ENCODE measurements around the gene POLR3A. TPM values are rescaled to one million over a fixed set of nuclear protein-coding genes. Genes with fewer than 3 reads are reported as not detected.

The POLR3A gene
- total RNA-seq, 1 donor = 18.6 TPM

GRCh38 chr10:78035025-78035424 is 5.7 kb upstream of the POLR3A start:
- peak; percentile 62 for DNase-seq (ENCODE audit: low read depth)
- TF ChIP-seq, protein P1, sequence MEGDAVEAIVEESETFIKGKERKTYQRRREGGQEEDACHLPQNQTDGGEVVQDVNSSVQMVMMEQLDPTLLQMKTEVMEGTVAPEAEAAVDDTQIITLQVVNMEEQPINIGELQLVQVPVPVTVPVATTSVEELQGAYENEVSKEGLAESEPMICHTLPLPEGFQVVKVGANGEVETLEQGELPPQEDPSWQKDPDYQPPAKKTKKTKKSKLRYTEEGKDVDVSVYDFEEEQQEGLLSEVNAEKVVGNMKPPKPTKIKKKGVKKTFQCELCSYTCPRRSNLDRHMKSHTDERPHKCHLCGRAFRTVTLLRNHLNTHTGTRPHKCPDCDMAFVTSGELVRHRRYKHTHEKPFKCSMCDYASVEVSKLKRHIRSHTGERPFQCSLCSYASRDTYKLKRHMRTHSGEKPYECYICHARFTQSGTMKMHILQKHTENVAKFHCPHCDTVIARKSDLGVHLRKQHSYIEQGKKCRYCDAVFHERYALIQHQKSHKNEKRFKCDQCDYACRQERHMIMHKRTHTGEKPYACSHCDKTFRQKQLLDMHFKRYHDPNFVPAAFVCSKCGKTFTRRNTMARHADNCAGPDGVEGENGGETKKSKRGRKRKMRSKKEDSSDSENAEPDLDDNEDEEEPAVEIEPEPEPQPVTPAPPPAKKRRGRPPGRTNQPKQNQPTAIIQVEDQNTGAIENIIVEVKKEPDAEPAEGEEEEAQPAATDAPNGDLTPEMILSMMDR (IDR thresholded peaks at IDR 0.05; ENCODE audit: insufficient read depth, low read depth, low read length) = no peak
- peak overlapping the region; percentile 98 for H3K4me3 ChIP-seq (ENCODE audit: low read depth, low read length)

DNA sequence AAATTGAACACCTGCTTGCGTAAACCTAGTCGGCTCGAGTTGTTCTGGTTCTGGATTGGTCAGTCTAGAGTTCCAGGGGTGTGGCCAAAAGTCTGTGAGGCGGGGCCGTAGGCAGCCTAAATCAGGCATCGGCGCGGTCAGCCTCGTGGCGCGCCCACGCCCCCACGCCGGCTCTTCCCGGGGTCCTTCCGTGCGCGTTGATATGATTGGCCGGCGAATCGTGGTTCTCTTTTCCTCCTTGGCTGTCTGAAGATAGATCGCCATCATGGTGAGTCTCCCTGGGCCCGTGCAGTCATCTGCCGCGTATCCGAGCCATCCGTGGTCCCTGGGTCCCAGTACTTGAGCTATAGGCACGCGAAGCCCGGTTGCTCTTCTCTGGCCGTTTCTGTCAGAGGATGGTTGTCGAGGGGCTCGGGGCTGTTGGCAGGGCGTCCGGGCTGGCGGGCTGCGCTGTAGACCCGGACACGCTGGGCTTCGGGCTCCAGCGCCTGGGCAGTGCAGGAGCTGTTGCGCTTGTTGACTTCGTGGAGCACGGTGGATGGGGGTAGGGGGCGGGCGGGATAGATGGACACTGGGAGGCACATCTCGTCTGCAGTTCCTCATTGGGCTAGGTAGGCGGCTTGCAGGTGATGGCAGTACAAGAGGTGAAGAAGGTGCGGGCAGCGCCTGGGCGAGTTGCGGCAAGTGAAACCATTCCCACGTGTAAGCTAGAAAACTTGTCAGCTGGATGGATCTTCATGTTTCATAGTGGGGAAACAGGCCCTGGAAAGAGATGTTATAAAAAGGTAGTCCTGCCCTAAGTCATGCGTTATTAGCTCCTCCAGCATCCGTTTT is 4.5 kb upstream of the POLR3A start, which contains the start of gene RPS24:
Gene RPS24 (plus strand): TSS at position 227 of the 834 bp plus-strand sequence. CDS start 39 bp downstream, at position 266.
- DNase-seq (ENCODE audit: low read depth) = peak; percentile 98
- TF ChIP-seq, protein P1 (IDR thresholded peaks at IDR 0.05; ENCODE audit: insufficient read depth, low read depth, low read length) = no peak
- peak within 1 kb of the TSS; percentile 98 for H3K4me3 ChIP-seq (ENCODE audit: low read depth, low read length)

DNA sequence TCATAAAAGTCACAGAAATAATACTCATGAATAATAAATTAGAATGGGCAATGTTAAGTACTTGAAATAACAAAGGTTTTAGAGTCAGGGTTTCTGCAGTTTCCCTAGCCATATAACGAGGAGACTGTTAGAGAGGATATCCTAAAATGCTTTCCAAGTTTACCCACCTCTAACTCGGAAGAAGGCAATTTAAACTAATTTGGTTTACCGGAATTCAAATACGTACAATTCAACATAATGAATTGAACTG is 4.0 kb upstream of the POLR3A start:
- DNase-seq (ENCODE audit: low read depth) = no peak
- peak overlapping the region; percentile 57 for H3K4me3 ChIP-seq (ENCODE audit: low read depth, low read length)
- TF ChIP-seq, protein P1 (IDR thresholded peaks at IDR 0.05; ENCODE audit: insufficient read depth, low read depth, low read length) = no peak

DNA sequence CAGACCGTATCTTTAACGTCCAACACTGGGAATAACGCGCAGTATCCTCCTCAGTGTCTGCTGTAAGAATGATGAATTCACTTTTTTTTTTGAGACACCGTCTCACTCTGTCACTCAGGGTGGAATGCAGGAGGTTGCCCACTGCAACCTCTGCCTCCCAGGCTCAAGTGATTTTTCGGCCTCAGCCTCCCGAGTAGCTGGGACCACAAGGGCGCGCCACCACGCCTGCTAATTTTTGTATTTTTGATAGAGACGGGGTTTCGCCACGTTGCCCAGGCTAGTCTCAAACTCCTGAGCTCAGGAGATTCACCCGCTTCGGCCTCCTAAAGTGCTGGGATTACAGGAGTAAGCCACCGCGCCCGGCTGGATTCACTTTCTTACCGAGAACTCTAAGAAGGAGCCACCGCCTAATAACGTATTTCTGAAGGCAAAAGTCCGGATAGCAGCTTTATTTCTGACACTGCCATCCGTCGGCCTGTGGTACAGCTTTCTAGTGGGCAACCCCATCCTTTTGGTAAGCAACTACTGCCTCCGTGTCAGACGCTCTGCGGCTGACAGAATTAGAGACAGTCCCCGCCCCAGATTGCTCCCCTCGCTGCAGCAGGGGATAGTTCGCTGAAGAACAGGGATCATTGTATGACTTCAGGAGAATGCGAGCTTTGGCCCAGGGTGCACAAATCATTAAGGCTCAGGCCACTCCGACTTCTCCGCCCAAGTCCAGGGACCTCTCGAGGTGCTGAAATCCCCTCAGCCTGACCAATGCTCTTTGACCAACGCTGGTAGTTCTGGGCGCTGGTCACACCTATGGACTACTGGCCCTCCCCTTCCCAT is 662 bp downstream of the POLR3A start:
- DNase-seq (ENCODE audit: low read depth) = peak; percentile 72
- H3K4me3 ChIP-seq (ENCODE audit: low read depth, low read length) = peak overlapping the region; percentile 85
- TF ChIP-seq, protein P1 (IDR thresholded peaks at IDR 0.05; ENCODE audit: insufficient read depth, low read depth, low read length) = no peak

DNA sequence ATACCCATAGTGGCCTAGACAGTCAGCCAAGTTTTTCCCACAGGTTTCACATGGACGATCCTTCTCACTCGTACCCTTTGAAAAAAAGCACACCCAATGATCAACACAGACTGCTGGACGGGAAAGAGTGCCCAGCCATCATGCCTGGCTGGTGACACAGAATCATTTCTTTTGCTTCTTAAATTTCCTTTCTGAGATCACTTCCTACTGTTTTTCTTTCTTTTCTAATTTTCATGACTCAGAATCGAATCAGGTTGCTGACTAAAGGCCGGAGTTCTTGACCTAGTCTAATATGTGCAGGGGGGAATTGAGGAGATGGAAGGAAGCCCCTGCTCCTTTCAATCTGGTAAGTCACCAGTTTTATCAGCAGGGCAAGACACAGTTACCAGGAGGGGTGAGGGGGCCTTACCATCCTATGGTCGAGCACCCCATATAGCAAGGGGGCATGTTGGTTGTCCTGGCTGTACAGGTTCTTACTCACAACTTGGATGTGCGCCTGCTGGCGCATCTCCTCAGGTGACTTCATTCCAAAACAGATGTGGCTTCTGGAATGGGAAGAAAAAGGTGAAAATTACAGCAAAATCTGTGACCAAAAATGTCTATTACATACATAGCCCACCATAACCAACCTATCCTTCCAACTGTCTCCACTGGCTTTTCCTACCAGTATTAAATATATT is 3.5 kb downstream of the POLR3A start:
- TF ChIP-seq, protein P1 (IDR thresholded peaks at IDR 0.05; ENCODE audit: insufficient read depth, low read depth, low read length) = no peak
- no peak for DNase-seq (ENCODE audit: low read depth)
- H3K4me3 ChIP-seq (ENCODE audit: low read depth, low read length) = no peak overlapping the region

DNA sequence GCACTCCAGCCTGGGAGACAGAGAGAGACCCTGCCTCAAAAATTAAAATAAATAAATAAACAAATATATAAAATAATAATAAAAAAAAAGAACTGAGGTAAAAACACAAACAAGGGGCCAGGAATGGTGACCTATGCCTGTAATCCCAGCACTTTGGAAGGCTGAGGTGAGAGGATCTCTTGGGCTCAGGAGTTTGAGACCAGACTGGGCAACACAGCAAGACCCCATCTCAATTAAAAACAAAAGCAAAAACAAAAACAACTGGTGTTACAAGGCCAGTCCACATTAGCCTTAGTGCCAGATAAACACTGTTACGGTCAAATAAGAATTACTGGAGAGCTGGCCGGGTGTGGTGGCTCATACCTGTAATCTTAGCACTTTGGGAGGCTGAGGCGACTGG is 5.6 kb downstream of the POLR3A start:
- DNase-seq (ENCODE audit: low read depth) = no peak
- TF ChIP-seq, protein P1 (IDR thresholded peaks at IDR 0.05; ENCODE audit: insufficient read depth, low read depth, low read length) = no peak
- no peak overlapping the region for H3K4me3 ChIP-seq (ENCODE audit: low read depth, low read length)
